HEK293 (cell line): ENCODE results near the gene SOX13.
"Not testable (repeated sequence)": the region's sequence is repeated elsewhere in the genome, so short reads cannot be mapped to it uniquely, and the experiment has no call there.

ENCODE experiments used
- CTCF ChIA-PET: fragments of 350-600 bp; formaldehyde crosslinking; extraction: SDS; loops from one replicate; lab custom pipeline; 2021; ENCODE audit warnings: antibody characterized with exemption; lab: Yijun Ruan, JAX
- POLR2A ChIA-PET: fragments of 300-600 bp; formaldehyde crosslinking; extraction: SDS; loops from one replicate; lab custom pipeline; 2020; ENCODE audit warnings: antibody characterized with exemption, inconsistent platforms; lab: Yijun Ruan, JAX
- H3K27ac ChIP-seq: fragments of 200-500 bp; sonication (Bioruptor generic); 2 replicates; pipeline ENCODE4 v1.5.1; 2014; ENCODE audit warnings: low read depth, low read length, control low read depth, inconsistent platforms; ENCODE audit errors: extremely low read depth
- H3K36me3 ChIP-seq, 2 experiments: fragments of 200-500 bp in 1 of 2; sonication (Bioruptor generic) in 1 of 2; 1 replicate in 1 of 2; 2 replicates in 1 of 2; pipeline ENCODE4 v1.5.1; 2014 to 2017; ENCODE audit warnings: inconsistent platforms in 2 of 2, low read length in 2 of 2; ENCODE audit not compliant: control insufficient read depth in 2 of 2, insufficient read depth in 1 of 2
- H3K4me1 ChIP-seq: fragments of 200-500 bp; sonication (Bioruptor generic); 2 replicates; pipeline ENCODE4 v1.5.1; 2014; ENCODE audit warnings: mild to moderate bottlenecking, low read length, inconsistent platforms; ENCODE audit not compliant: control insufficient read depth, insufficient read depth
- H3K4me3 ChIP-seq: 2 replicates; pipeline ENCODE4 v1.5.1; 2011; ENCODE audit warnings: low read depth, mild to moderate bottlenecking, control low read depth, low read length, moderate library complexity
- H3K9me3 ChIP-seq: fragments of 200-500 bp; sonication (Bioruptor generic); 2 replicates; pipeline ENCODE4 v1.5.1; 2014; ENCODE audit warnings: low read depth, low read length, inconsistent platforms; ENCODE audit not compliant: control insufficient read depth, insufficient read depth
- EGR2 ChIP-seq: fragments of 450-650 bp; formaldehyde crosslinking; IDR thresholded peaks from 2 replicates; pipeline ENCODE4 v1.5.1; 2016; ENCODE audit warnings: low read depth, missing biosample characterization, missing genetic modification characterization
- GLI2 ChIP-seq: fragments of 450-650 bp; formaldehyde crosslinking; IDR thresholded peaks from 2 replicates; pipeline ENCODE4; 2017; ENCODE audit warnings: missing biosample characterization, missing genetic modification characterization, low read depth, borderline replicate concordance
- PRDM10 ChIP-seq: fragments of 450-650 bp; formaldehyde crosslinking; IDR thresholded peaks from 2 replicates; pipeline ENCODE4 v1.5.1; 2016; ENCODE audit warnings: missing biosample characterization, missing genetic modification characterization
- ZBTB20 ChIP-seq: fragments of 450-650 bp; formaldehyde crosslinking; IDR thresholded peaks from 2 replicates; pipeline ENCODE4 v1.5.1; 2016; ENCODE audit warnings: missing biosample characterization, missing genetic modification characterization
- ZBTB21 ChIP-seq: fragments of 450-650 bp; formaldehyde crosslinking; IDR thresholded peaks from 2 replicates; pipeline ENCODE4 v1.5.1; 2017; ENCODE audit warnings: missing biosample characterization, missing genetic modification characterization
- ZFHX2 ChIP-seq: fragments of 450-650 bp; formaldehyde crosslinking; conservative IDR thresholded peaks from 2 replicates; pipeline ENCODE4 v1.5.1; 2016; ENCODE audit warnings: missing biosample characterization, missing genetic modification characterization
- ZFP41 ChIP-seq: fragments of 450-650 bp; formaldehyde crosslinking; IDR thresholded peaks from 2 replicates; pipeline ENCODE4 v1.5.1; 2016; ENCODE audit warnings: missing biosample characterization, missing genetic modification characterization, borderline replicate concordance
- ZIC2 ChIP-seq: fragments of 450-650 bp; formaldehyde crosslinking; IDR thresholded peaks from 2 replicates; pipeline ENCODE4 v1.5.1; 2016; ENCODE audit warnings: missing biosample characterization, missing genetic modification characterization
- ZNF121 ChIP-seq: fragments of 450-650 bp; formaldehyde crosslinking; IDR thresholded peaks from 2 replicates; pipeline ENCODE4 v1.5.1; 2016; ENCODE audit warnings: missing biosample characterization, missing genetic modification characterization
- ZNF239 ChIP-seq: fragments of 450-650 bp; formaldehyde crosslinking; IDR thresholded peaks from 2 replicates; pipeline ENCODE4 v1.5.1; 2016; ENCODE audit warnings: missing biosample characterization, missing genetic modification characterization
- ZNF302 ChIP-seq: fragments of 450-650 bp; formaldehyde crosslinking; IDR thresholded peaks from 2 replicates; pipeline ENCODE4 v1.5.1; 2016; ENCODE audit warnings: missing biosample characterization, missing genetic modification characterization, low read depth
- ZNF473 ChIP-seq: fragments of 450-650 bp; formaldehyde crosslinking; IDR thresholded peaks from 2 replicates; pipeline ENCODE4 v1.5.1; 2017; ENCODE audit warnings: missing biosample characterization, missing genetic modification characterization
- ZNF626 ChIP-seq: fragments of 450-650 bp; sonication (Bioruptor Pico); formaldehyde crosslinking; IDR thresholded peaks from 2 replicates; pipeline ENCODE4 v1.5.1; 2018; ENCODE audit warnings: missing biosample characterization, missing genetic modification characterization, inconsistent platforms
- ZNF658 ChIP-seq: fragments of 450-650 bp; formaldehyde crosslinking; IDR thresholded peaks from 2 replicates; pipeline ENCODE4; 2016; ENCODE audit warnings: missing biosample characterization, missing genetic modification characterization
- ZNF664 ChIP-seq: fragments of 450-650 bp; formaldehyde crosslinking; IDR thresholded peaks from 2 replicates; pipeline ENCODE4 v1.5.1; 2016; ENCODE audit warnings: missing biosample characterization, missing genetic modification characterization
- ZNF785 ChIP-seq: fragments of 450-650 bp; formaldehyde crosslinking; IDR thresholded peaks from 2 replicates; pipeline ENCODE4 v1.5.1; 2016; ENCODE audit warnings: missing biosample characterization, missing genetic modification characterization
- TF ChIP-seq, protein P1 (sequence below): fragments of 450-650 bp; formaldehyde crosslinking; IDR thresholded peaks from 2 replicates; pipeline ENCODE4 v1.5.1; 2016; ENCODE audit warnings: missing biosample characterization, missing genetic modification characterization
- TF ChIP-seq, protein P2 (sequence below): fragments of 450-650 bp; formaldehyde crosslinking; IDR thresholded peaks from 2 replicates; pipeline ENCODE4 v1.5.1; 2016; ENCODE audit warnings: missing biosample characterization, missing genetic modification characterization
- TF ChIP-seq, protein P3 (sequence below): fragments of 450-650 bp; formaldehyde crosslinking; IDR thresholded peaks from 2 replicates; pipeline ENCODE4 v1.5.0; 2017; ENCODE audit warnings: missing biosample characterization, missing genetic modification characterization, borderline replicate concordance

Gene SOX13

DNA sequence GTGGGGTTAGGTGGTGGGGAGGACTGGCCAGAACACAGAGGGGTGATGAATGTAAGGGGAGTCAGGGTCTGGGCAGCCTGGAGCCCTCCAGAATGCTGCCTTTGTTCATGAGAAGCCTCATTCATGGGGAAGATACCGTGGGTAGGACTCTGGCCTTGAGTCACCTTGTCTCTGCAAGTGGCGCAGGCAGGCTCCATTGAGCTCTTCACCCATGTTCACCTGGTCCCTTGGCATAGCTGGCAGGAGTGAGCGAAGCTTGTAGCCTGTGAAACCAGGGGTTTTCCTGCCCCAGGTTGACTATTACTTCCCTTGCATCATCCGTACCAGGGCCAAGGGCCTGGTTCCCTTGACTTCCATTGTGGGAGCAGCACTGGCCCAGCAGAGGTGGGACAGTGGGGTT lies 25.8 kb downstream of the SOX13 start (continued):
- TF ChIP-seq PRDM10 (tag by site-specific recombination) = no peak

GRCh38 chr1:204099754-204100153 lies 26.8 kb downstream of the SOX13 start:
- H3K36me3 ChIP-seq, POLR2A ChIA-PET, H3K4me1 ChIP-seq, H3K4me3 ChIP-seq, H3K9me3 ChIP-seq, H3K27ac ChIP-seq: not testable (repeated sequence)
- TF ChIP-seq ZNF664 (peak; percentile 58), ZNF121 (0 out of 2 replicates have a peak, but pooled peaks have one; percentile 59)
- CTCF ChIA-PET = interaction anchor here (0.5 to 1.3 kb wide), 2 partner anchors 14 to 246 kb away, joined by 3 to 4 read pairs; no protein-coding TSS in a partner anchor

DNA sequence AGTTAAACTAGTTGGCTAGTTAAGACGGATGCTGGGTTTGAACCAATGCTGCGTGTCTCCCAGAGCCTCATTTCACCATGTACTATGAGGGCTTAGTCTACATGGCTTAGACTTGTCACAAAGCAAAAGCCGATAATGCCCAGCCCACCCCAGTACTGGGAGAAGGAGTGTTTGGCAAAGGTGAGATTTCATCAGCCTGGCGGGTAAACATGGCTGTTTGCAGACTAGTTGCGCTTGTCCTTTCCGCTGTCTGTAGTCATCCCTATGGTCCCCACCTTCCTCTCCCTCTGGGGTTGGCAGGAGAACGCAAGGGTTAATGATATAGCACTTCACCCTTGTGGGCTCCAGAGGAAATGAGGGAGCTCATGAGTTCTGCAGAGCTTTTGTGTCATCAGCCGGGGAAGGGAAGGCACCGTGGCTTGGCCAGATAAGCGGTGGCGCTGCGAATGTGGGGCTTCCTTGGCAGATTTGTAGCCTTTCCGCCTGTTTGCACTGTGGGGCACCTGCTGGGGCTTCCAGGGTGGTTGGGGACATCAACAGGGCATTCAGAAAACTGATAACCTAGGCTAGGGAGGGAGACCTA lies 29.2 kb downstream of the SOX13 start:
- POLR2A ChIA-PET = interaction anchor here (0.5 kb wide), 1 partner anchor 86 kb away, joined by 3 read pairs; no protein-coding TSS in a partner anchor
- CTCF ChIA-PET = interaction anchor here (1.2 kb wide), 1 partner anchor 22 kb away, joined by 4 read pairs; no protein-coding TSS in a partner anchor
- Histone ChIP-seq H3K9me3 (no peaks in the 10 kb centered on the region), H3K4me1 (peaks cover 6% of the 10 kb centered on the region), H3K36me3 (no peaks in the 10 kb centered on the region), H3K27ac (no peak overlapping the region), H3K4me3 (no peak overlapping the region)
- TF ChIP-seq ZFP41 (tag by site-specific recombination) = no peak
- TF ChIP-seq ZIC2 (tag by site-specific recombination) = peak; percentile 42; the same call in 1 of the 2 replicates

- Histone ChIP-seq H3K27ac (no peak overlapping the region), H3K36me3 (no peaks in the 10 kb centered on the region), H3K4me3 (no peak overlapping the region), H3K9me3 (no peaks in the 10 kb centered on the region), H3K4me1 (peaks cover 6% of the 10 kb centered on the region)
- CTCF ChIA-PET = interaction anchor here (1.2 kb wide), 1 partner anchor 23 kb away, joined by 4 read pairs; no protein-coding TSS in a partner anchor
- POLR2A ChIA-PET = no interaction called here
- TF ChIP-seq, protein P1, sequence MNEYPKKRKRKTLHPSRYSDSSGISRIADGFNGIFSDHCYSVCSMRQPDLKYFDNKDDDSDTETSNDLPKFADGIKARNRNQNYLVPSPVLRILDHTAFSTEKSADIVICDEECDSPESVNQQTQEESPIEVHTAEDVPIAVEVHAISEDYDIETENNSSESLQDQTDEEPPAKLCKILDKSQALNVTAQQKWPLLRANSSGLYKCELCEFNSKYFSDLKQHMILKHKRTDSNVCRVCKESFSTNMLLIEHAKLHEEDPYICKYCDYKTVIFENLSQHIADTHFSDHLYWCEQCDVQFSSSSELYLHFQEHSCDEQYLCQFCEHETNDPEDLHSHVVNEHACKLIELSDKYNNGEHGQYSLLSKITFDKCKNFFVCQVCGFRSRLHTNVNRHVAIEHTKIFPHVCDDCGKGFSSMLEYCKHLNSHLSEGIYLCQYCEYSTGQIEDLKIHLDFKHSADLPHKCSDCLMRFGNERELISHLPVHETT (tag by site-specific recombination) = no peak
- TF ChIP-seq, protein P2, sequence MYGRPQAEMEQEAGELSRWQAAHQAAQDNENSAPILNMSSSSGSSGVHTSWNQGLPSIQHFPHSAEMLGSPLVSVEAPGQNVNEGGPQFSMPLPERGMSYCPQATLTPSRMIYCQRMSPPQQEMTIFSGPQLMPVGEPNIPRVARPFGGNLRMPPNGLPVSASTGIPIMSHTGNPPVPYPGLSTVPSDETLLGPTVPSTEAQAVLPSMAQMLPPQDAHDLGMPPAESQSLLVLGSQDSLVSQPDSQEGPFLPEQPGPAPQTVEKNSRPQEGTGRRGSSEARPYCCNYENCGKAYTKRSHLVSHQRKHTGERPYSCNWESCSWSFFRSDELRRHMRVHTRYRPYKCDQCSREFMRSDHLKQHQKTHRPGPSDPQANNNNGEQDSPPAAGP (tag by site-specific recombination) = peak; percentile 44; the same call in 1 of the 2 replicates
- TF ChIP-seq ZBTB20 (tag by site-specific recombination) = no peak
- TF ChIP-seq ZFHX2 (tag by site-specific recombination) = peak; percentile 51
- TF ChIP-seq ZNF626 (tag by site-specific recombination) = no peak
- no peak for TF ChIP-seq ZNF473 (tag by site-specific recombination)
- no peak for TF ChIP-seq GLI2 (tag by site-specific recombination)
- no peak for TF ChIP-seq ZNF658 (tag by site-specific recombination)
- TF ChIP-seq ZNF239 = no peak
- TF ChIP-seq ZNF302 = no peak
- TF ChIP-seq, protein P3, sequence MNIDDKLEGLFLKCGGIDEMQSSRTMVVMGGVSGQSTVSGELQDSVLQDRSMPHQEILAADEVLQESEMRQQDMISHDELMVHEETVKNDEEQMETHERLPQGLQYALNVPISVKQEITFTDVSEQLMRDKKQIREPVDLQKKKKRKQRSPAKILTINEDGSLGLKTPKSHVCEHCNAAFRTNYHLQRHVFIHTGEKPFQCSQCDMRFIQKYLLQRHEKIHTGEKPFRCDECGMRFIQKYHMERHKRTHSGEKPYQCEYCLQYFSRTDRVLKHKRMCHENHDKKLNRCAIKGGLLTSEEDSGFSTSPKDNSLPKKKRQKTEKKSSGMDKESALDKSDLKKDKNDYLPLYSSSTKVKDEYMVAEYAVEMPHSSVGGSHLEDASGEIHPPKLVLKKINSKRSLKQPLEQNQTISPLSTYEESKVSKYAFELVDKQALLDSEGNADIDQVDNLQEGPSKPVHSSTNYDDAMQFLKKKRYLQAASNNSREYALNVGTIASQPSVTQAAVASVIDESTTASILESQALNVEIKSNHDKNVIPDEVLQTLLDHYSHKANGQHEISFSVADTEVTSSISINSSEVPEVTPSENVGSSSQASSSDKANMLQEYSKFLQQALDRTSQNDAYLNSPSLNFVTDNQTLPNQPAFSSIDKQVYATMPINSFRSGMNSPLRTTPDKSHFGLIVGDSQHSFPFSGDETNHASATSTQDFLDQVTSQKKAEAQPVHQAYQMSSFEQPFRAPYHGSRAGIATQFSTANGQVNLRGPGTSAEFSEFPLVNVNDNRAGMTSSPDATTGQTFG (tag by site-specific recombination) = no peak
- TF ChIP-seq ZBTB21 (tag by site-specific recombination) = no peak
- peak; percentile 39; the same call in 1 of the 2 replicates for TF ChIP-seq EGR2 (tag by site-specific recombination)
- no peak for TF ChIP-seq ZNF785 (tag by site-specific recombination)
These were observed 30.0 kb downstream of the SOX13 start for GRCh38 chr1:204102739-204103430.
